Right cardiac atrium (tissue), 5 donors: Measurements from ENCODE around the gene MDGA2. TPM values are rescaled to one million over a fixed set of nuclear protein-coding genes. Genes with fewer than 3 reads are reported as not detected.

ENCODE experiments used
- ATAC-seq, 2 donors: fragments of 200-7000 bp; cut with Tn5 transposase; one replicate each; pipeline versions ENCODE4 v1.8.0 to v1.9.1; 2020; ENCODE audit warnings: moderate library complexity in 2 of 2, mild to moderate bottlenecking in 1 of 2
- DNase-seq, 3 donors: peaks; one replicate each; pipeline ENCODE4 v3.0.0-alpha.2; 2020
- H3K27ac ChIP-seq: one replicate; pipeline ENCODE4 v1.5.1; 2013; ENCODE audit warnings: mild to moderate bottlenecking, low read length, control low read depth, moderate library complexity
- H3K27me3 ChIP-seq: one replicate; pipeline ENCODE4 v1.6.1; 2013; ENCODE audit not compliant: control insufficient read depth, insufficient read depth
- H3K4me1 ChIP-seq: one replicate; pipeline ENCODE4 v1.6.1; 2013; ENCODE audit warnings: low read length; ENCODE audit not compliant: control insufficient read depth, insufficient read depth
- H3K4me3 ChIP-seq: one replicate; pipeline ENCODE4 v1.5.1; 2013; ENCODE audit warnings: low read length, control low read depth
- H3K9me3 ChIP-seq: one replicate; pipeline ENCODE4 v1.6.1; 2013; ENCODE audit warnings: low read length; ENCODE audit not compliant: control insufficient read depth
- WGBS: extraction: QIAGEN DNeasy Blood & Tissue Kit; methylation state at CpG from one replicate; pipeline ENCODE4 v1.1.7; 2013; 5-methylcytosine and 5-hydroxymethylcytosine counted together
- intact Hi-C, 4 donors: fragments of 100-400 bp; cut with DNase I; formaldehyde crosslinking; loops; one replicate each; pipeline versions ENCODE4 v1.11.0 to v1.14.0; 2022 to 2023
- polyA plus RNA-seq: library from polyadenylated mRNA; stranded (reverse); fragments of 200-250 nt; gene quantifications from one replicate; pipeline ENCODE4 v1.2.3, GENCODE V29; 2013
- total RNA-seq, 4 donors: library from RNA; stranded (reverse); fragmentation: NEBNext Ultra II Directional; extraction: Animal tissue kit (Norgen Biotek cat#: 25700); gene quantifications; one replicate each; pipeline ENCODE4 v1.2.1, GENCODE V29; 2021
- donor health status: healthy with polysubstance abuse.
- donor health status: DM: no; HTN: yes; CAD: no.
- donor health status: DM: no; HTN: no; CAD: no.
- donor health status: DM: no; HTN: yes; CAD: no; lungs with severe emphysema.
- donor health status: DM: yes; HTN: yes; CAD: no.

Gene MDGA2
- total and polyA plus RNA-seq, 5 donors, result 0.14 TPM; not detected in 4

DNA sequence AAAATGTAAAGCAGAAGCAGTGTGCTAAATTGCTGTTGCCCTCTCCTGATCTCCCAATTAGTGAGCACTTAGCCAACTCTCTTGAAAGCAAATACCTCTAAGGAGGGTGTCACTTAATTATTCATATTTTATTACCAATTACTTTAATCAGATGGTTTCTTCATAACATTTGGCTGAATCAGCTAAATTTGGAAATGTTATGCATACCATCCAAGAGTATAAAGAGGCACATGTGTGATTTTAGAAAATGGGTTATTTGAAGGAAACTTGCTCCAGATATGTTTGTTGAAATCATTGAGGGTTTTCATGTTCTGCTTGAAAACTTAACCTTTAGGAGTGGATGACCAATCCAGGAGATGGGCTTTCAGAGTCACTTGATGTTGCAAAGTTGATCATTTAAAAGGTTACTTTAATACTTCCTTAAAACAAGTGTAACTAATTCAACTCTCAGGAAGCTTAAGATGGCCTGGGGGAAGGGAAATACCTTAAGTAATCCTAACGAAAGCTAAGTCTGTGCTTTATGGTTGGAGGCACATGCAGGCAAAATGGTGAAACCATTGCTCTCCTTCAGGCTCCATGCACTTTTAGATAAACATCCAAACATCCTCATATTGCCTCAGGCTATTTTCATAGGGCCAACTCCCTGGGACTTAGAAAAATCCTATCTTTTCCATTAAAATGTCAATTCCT, 434.5 kb downstream of the MDGA2 start:
- Histone ChIP-seq H3K9me3 (no peaks in the 10 kb centered on the region), H3K27me3 (no peaks in the 10 kb centered on the region), H3K4me3 (no peak overlapping the region), H3K27ac (no peak overlapping the region), H3K4me1 (no peaks in the 10 kb centered on the region)
- DNase-seq (no peak), ATAC-seq (no peak)
- intact Hi-C loops, result no loop called here
- 63% methylated on average over 1 of the region's 1 CpG for WGBS

DNA sequence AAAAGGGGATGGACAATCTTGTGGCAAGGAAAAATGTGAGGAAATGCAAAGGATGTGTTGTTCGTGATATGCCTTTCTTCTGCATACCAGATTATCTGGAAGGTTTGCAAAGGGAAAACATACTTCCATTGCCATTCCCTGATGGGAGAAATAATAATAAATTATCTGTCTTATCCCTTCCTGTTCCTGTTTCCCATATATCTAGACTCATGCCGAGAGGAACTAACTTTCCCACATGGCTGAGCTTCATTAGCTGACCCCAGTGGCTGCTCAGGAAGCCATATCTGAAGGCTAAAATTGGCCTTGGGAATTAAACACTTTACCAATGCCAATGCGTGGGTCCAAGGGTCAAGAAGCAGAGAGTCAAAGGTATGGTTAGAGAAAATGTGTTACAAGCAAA, 439.8 kb downstream of the MDGA2 start:
- no peak for ATAC-seq
- no peaks in the 10 kb centered on the region for H3K27me3 ChIP-seq

DNA sequence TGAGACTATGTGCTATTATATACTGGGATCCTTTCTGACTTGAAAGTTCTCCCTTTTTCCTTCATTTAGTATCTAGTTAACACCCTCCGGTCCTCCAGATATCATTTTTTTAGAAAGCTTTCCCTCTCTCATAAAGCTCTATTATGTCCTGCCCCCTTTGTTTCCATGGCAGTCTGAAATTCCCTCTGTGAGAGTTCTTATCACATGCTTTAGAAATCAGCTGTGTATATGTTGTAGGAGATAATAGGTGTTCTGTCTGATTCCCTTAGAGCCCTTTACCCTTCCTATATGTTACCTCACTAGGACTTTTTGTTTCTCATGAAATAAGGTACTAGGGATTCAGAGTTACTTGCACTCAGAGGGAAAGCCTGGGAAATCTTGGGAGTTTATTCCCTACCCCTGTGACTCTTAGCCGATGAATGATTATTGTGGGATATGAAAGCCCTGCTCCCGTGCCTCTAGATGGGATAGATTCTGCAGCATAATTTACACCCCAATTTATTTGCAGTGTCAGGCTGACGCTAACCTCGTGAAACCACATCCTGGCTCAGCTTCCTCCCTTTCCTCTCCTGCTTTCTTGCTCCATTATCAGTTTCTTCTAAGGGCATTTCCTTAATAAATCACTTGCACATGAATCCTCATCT, 448.4 kb downstream of the MDGA2 start:
- H3K27me3 ChIP-seq, result no peaks in the 10 kb centered on the region
- H3K4me1 ChIP-seq, result no peaks in the 10 kb centered on the region
- ATAC-seq, result no peak
- H3K9me3 ChIP-seq, result no peaks in the 10 kb centered on the region
- intact Hi-C loops, result no loop called here
- no peak overlapping the region for H3K4me3 ChIP-seq
- no peak overlapping the region for H3K27ac ChIP-seq
- no peak for DNase-seq
- WGBS, result 34% methylated on average over 5 of the region's 5 CpGs

More for the DNA sequence above, 439.8 kb downstream of the MDGA2 start:
- 43% methylated on average over 3 of the region's 3 CpGs for WGBS
- Histone ChIP-seq H3K27ac (no peak overlapping the region), H3K4me1 (no peaks in the 10 kb centered on the region), H3K9me3 (no peaks in the 10 kb centered on the region), H3K4me3 (no peak overlapping the region)
- intact Hi-C loops, result no loop called here
- DNase-seq, result no peak

DNA sequence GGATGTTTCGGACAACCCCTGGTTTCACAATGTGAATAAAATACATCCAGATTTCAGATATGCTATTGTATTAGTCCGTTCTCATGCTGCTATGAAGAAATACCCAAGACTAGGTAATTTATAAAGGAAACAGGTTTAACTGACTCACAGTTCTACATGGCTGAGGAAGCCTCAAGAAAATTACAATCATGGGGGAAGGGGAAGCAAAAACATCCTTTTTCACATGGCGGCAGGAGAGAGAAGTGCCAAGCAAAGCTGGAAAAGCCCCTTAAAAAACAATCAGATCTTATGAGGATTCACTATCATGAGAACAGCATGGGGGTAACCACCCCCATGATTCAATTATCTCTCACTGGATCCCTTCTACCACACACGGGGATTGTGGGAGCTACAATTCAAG, 451.7 kb downstream of the MDGA2 start:
- H3K4me1 ChIP-seq, result no peaks in the 10 kb centered on the region
- DNase-seq, result no peak
- no peaks in the 10 kb centered on the region for H3K27me3 ChIP-seq
- no peak overlapping the region for H3K4me3 ChIP-seq
- intact Hi-C loops, result no loop called here
- 86% methylated on average over 4 of the region's 4 CpGs for WGBS
- no peak for ATAC-seq
- H3K27ac ChIP-seq, result no peak overlapping the region
- no peaks in the 10 kb centered on the region for H3K9me3 ChIP-seq

DNA sequence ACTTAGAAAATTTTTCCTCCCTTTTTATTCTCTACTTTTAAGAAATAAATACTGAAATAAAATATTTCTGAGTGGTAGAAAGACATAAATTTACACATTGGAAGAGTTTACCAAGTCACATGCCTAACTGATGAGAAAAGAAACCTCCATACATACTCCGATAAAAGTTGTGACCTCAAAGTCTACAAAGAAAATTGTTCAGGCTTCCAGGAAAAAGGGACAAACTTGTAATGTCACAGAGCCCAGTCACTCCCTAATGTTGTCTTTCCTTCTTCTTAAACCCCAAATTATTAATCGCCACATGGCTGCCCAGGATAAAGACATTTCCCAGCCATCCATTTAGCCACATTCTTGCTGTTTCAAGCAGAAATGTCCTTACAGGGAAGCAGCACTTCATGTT, 455.3 kb downstream of the MDGA2 start:
- ATAC-seq (no peak), DNase-seq (no peak)
- H3K4me1 ChIP-seq, result no peaks in the 10 kb centered on the region
- H3K27me3 ChIP-seq, result no peaks in the 10 kb centered on the region
- H3K4me3 ChIP-seq, result no peak overlapping the region
- intact Hi-C loops, result no loop called here
- 68% methylated on average over 2 of the region's 2 CpGs for WGBS
- H3K27ac ChIP-seq, result no peak overlapping the region
- no peaks in the 10 kb centered on the region for H3K9me3 ChIP-seq

DNA sequence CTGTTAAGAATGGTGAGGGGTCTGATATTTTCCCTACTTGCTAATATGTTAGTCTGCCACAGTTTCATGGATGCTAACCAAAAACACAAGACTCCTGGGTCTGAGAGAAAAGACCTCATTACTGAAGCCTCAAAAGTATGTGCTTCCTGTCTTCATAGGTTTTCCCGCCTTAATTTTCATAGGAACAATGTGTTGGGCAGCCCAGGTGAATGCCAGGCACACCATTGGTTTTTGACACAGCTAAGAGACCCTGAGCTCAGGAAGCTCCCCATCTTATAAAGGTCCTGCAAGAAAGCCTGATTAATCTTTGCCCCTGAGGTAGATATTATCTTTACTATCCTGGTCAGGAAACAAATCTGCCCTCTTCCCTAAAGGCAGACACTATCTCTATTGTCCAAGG, 464.1 kb downstream of the MDGA2 start:
- no peaks in the 10 kb centered on the region for H3K4me1 ChIP-seq
- H3K4me3 ChIP-seq, result no peak overlapping the region
- WGBS, result 79% methylated on average over 1 of the region's 1 CpG
- no peaks in the 10 kb centered on the region for H3K9me3 ChIP-seq
- DNase-seq (no peak), ATAC-seq (no peak)
- no peak overlapping the region for H3K27ac ChIP-seq
- no peaks in the 10 kb centered on the region for H3K27me3 ChIP-seq
- intact Hi-C loops, result no loop called here

DNA sequence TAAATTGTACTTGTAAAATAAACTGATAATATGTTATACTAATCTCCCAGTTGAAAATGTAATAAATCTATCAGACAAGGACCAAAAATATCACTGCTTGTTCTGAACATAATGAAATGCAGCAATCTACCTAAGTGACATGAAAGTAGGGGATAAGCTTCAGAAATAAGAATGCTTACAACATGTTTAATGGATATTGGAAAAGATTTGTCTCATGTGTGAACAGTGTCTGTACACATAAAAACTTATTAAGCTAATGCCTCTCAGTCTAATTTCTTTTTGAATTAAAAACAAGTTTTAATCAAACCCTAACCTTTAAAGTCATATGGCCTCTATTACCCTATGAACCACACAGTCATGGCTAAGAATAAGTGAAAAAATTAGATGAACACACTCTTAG, 465.3 kb downstream of the MDGA2 start:
- ATAC-seq, result no peak
- Histone ChIP-seq H3K27me3 (no peaks in the 10 kb centered on the region), H3K4me1 (no peaks in the 10 kb centered on the region), H3K4me3 (no peak overlapping the region), H3K9me3 (no peaks in the 10 kb centered on the region), H3K27ac (no peak overlapping the region)
- no peak for DNase-seq
- intact Hi-C loops, result no loop called here

DNA sequence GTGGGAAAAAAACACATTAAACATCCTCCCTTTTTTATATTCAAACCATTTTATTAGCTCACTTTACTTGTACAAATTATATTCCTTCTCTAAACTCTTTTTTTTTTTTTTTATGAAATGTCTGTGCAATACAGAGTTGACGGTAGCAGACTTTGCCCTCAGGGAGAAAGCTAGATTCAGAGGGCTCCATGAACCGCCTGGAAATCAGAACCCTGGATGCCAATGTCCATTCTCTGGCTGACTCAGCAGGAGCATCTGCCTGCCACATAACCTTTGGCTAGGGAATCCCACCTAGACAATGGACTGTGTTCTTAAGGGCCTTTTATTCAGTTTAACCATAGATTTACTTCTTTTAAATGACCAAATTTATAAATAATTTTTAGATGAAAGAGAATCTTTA, 467.0 kb downstream of the MDGA2 start:
- Histone ChIP-seq H3K9me3 (no peaks in the 10 kb centered on the region), H3K4me3 (no peak overlapping the region), H3K4me1 (no peaks in the 10 kb centered on the region), H3K27me3 (no peaks in the 10 kb centered on the region), H3K27ac (no peak overlapping the region)
- WGBS, result 87% methylated on average over 2 of the region's 2 CpGs
- intact Hi-C loops, result no loop called here
- ATAC-seq (no peak), DNase-seq (no peak)

DNA sequence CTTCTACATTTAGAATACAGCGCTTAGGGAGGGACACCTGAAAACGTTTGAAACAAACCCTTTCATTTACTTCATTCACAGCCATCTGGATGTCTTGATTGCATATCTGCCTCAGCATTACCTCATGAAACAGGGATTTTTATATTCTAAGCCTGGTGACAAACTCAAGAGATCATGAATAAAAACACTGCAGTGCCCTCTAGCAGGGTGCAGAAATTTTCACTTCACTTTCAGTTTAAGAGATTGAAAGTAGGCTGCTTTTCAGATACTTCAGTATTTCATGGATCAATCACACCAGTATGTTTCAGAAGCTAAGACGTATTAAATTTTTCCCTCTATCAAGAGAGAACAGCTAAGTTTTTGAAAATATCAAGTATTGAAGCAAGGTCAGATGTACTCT, 467.8 kb downstream of the MDGA2 start:
- WGBS, result 39% methylated on average over 3 of the region's 3 CpGs
- H3K9me3 ChIP-seq, result no peaks in the 10 kb centered on the region
- H3K4me3 ChIP-seq, result no peak overlapping the region
- DNase-seq (no peak), ATAC-seq (no peak)
- intact Hi-C loops, result no loop called here
- H3K27me3 ChIP-seq, result no peaks in the 10 kb centered on the region
- no peaks in the 10 kb centered on the region for H3K4me1 ChIP-seq
- no peak overlapping the region for H3K27ac ChIP-seq

DNA sequence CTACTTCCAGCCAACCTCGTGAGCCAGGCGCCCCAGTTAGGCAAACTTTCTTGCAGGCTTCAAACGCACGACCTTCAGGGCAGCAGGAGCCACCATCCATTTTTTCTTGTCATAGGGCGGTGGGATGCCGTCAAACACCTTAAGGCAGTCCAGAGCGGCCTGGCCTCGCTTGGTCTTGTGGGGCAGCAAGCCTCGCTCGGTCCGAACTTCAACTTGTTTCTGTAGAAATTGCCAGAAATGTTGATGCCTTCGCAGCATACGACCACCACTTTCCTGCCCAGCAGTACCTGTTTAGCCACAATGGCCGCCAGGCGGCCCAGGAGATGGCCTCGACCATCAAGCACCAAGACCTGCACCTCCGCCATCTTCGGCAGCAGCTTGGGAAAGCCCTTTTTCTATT, 474.7 kb downstream of the MDGA2 start:
- H3K27me3 ChIP-seq, result no peaks in the 10 kb centered on the region
- H3K4me3 ChIP-seq, result no peak overlapping the region
- H3K4me1 ChIP-seq, result no peaks in the 10 kb centered on the region
- intact Hi-C loops, result no loop called here
- H3K27ac ChIP-seq, result no peak overlapping the region
- no peaks in the 10 kb centered on the region for H3K9me3 ChIP-seq
- DNase-seq, result peak in 1 of 3 donors; percentile 23
- no peak for ATAC-seq
- WGBS, result 94% methylated on average over 18 of the region's 18 CpGs

DNA sequence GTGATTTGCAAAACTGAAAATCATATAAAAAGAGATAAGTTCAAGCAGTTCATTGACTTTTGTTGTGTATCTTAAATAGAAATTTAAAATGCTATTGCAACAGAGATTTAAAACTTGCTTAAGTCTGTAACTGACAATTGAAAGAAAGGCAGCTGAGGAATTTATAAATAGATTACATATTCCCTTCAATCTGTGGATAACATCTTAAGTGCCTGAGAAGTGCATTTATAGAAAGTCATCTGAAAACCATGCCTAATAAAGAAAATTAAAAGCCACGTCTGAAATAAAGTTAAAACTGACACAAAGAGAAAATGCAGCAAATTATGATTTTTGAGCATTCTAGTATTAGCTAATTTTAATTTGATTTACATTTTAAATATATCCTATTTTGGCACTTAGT, 479.8 kb downstream of the MDGA2 start:
- 77% methylated on average over 1 of the region's 1 CpG for WGBS
- intact Hi-C loops, result no loop called here
- DNase-seq, result no peak
- Histone ChIP-seq H3K4me1 (no peaks in the 10 kb centered on the region), H3K27ac (no peak overlapping the region), H3K9me3 (no peaks in the 10 kb centered on the region), H3K27me3 (no peaks in the 10 kb centered on the region), H3K4me3 (no peak overlapping the region)
- no peak for ATAC-seq

DNA sequence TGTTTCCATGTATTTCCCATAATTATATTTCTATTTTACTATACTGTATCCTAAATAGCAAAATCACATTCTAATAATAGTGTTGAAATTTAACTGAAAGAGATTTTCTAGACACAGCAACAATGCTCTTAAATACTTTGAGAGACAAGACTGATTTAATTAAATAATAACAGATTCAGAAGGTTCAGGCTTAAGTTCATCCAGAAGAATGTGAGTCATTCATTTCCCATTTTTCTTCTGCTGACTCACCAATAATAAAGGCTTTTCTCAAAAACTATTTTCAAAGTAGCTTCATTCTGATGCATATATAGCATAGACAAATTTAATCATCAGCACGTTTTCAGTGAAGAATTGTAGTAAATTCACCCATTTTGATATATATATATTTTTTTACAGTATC, 481.4 kb downstream of the MDGA2 start:
- Histone ChIP-seq H3K4me1 (no peaks in the 10 kb centered on the region), H3K9me3 (no peaks in the 10 kb centered on the region), H3K27me3 (no peaks in the 10 kb centered on the region), H3K27ac (no peak overlapping the region), H3K4me3 (no peak overlapping the region)
- 42% methylated on average over 1 of the region's 1 CpG for WGBS
- no peak for DNase-seq
- ATAC-seq, result no peak
- intact Hi-C loops, result no loop called here
